HEK293 (cell line): ENCODE measurements around the gene HOXC10.

Experiments used
- CTCF ChIA-PET: fragments of 350-600 bp; formaldehyde crosslinking; extraction: SDS; loops from one replicate; lab custom pipeline; 2021; ENCODE audit warnings: antibody characterized with exemption; lab: Yijun Ruan, JAX
- POLR2A ChIA-PET: fragments of 300-600 bp; formaldehyde crosslinking; extraction: SDS; loops from one replicate; lab custom pipeline; 2020; ENCODE audit warnings: antibody characterized with exemption, inconsistent platforms; lab: Yijun Ruan, JAX
- H3K27ac ChIP-seq: fragments of 200-500 bp; sonication (Bioruptor generic); 2 replicates; pipeline ENCODE4 v1.5.1; 2014; ENCODE audit warnings: low read depth, low read length, control low read depth, inconsistent platforms; ENCODE audit errors: extremely low read depth
- H3K36me3 ChIP-seq, 2 experiments: fragments of 200-500 bp in 1 of 2; sonication (Bioruptor generic) in 1 of 2; 1 replicate in 1 of 2; 2 replicates in 1 of 2; pipeline ENCODE4 v1.5.1; 2014 to 2017; ENCODE audit warnings: inconsistent platforms in 2 of 2, low read length in 2 of 2; ENCODE audit not compliant: control insufficient read depth in 2 of 2, insufficient read depth in 1 of 2
- H3K4me1 ChIP-seq: fragments of 200-500 bp; sonication (Bioruptor generic); 2 replicates; pipeline ENCODE4 v1.5.1; 2014; ENCODE audit warnings: mild to moderate bottlenecking, low read length, inconsistent platforms; ENCODE audit not compliant: control insufficient read depth, insufficient read depth
- H3K4me3 ChIP-seq: 2 replicates; pipeline ENCODE4 v1.5.1; 2011; ENCODE audit warnings: low read depth, mild to moderate bottlenecking, control low read depth, low read length, moderate library complexity
- H3K9me3 ChIP-seq: fragments of 200-500 bp; sonication (Bioruptor generic); 2 replicates; pipeline ENCODE4 v1.5.1; 2014; ENCODE audit warnings: low read depth, low read length, inconsistent platforms; ENCODE audit not compliant: control insufficient read depth, insufficient read depth
- GLIS2 ChIP-seq: fragments of 450-650 bp; formaldehyde crosslinking; IDR thresholded peaks from 2 replicates; pipeline ENCODE4 v1.5.1; 2016; ENCODE audit warnings: missing biosample characterization, missing genetic modification characterization
- SP7 ChIP-seq: fragments of 450-650 bp; formaldehyde crosslinking; IDR thresholded peaks from 2 replicates; pipeline ENCODE4 v1.5.1; 2016; ENCODE audit warnings: missing biosample characterization, missing genetic modification characterization
- ZBTB11 ChIP-seq: fragments of 450-650 bp; formaldehyde crosslinking; conservative IDR thresholded peaks from 2 replicates; pipeline ENCODE4 v1.5.1; 2016; ENCODE audit warnings: low read depth, missing biosample characterization, missing genetic modification characterization
- ZEB2 ChIP-seq: fragments of 450-650 bp; formaldehyde crosslinking; IDR thresholded peaks from 2 replicates; pipeline ENCODE4 v1.5.1; 2016; ENCODE audit warnings: missing biosample characterization, missing genetic modification characterization
- ZNF10 ChIP-seq: fragments of 450-650 bp; formaldehyde crosslinking; IDR thresholded peaks from 2 replicates; pipeline ENCODE4 v1.5.1; 2017; ENCODE audit warnings: missing biosample characterization, missing genetic modification characterization
- ZNF146 ChIP-seq: fragments of 450-650 bp; formaldehyde crosslinking; IDR thresholded peaks from 2 replicates; pipeline ENCODE4 v1.5.1; 2016; ENCODE audit warnings: missing biosample characterization, missing genetic modification characterization
- ZNF2 ChIP-seq: fragments of 450-650 bp; formaldehyde crosslinking; IDR thresholded peaks from 2 replicates; pipeline ENCODE4 v1.5.1; 2016; ENCODE audit warnings: missing biosample characterization, missing genetic modification characterization
- ZNF211 ChIP-seq: fragments of 450-650 bp; formaldehyde crosslinking; IDR thresholded peaks from 2 replicates; pipeline ENCODE4 v1.5.1; 2016; ENCODE audit warnings: low read depth, missing biosample characterization, missing genetic modification characterization
- ZNF214 ChIP-seq: fragments of 450-650 bp; formaldehyde crosslinking; IDR thresholded peaks from 2 replicates; pipeline ENCODE4 v1.5.1; 2017; ENCODE audit warnings: missing biosample characterization, mild to moderate bottlenecking, missing genetic modification characterization, borderline replicate concordance
- ZNF423 ChIP-seq: fragments of 450-650 bp; formaldehyde crosslinking; IDR thresholded peaks from 2 replicates; pipeline ENCODE4 v1.5.1; 2016; ENCODE audit warnings: missing biosample characterization, missing genetic modification characterization
- ZNF433 ChIP-seq: fragments of 450-650 bp; formaldehyde crosslinking; IDR thresholded peaks from 2 replicates; pipeline ENCODE4 v1.5.1; 2016; ENCODE audit warnings: missing biosample characterization, missing genetic modification characterization, low read depth
- ZNF529 ChIP-seq: fragments of 450-650 bp; formaldehyde crosslinking; IDR thresholded peaks from 2 replicates; pipeline ENCODE4 v1.5.1; 2017; ENCODE audit warnings: missing genetic modification characterization, missing biosample characterization; ENCODE audit not compliant: insufficient replicate concordance
- ZNF600 ChIP-seq: fragments of 450-650 bp; formaldehyde crosslinking; IDR thresholded peaks from 2 replicates; pipeline ENCODE4 v1.5.1; 2016; ENCODE audit warnings: missing biosample characterization, missing genetic modification characterization
- ZNF660 ChIP-seq: fragments of 450-650 bp; IDR thresholded peaks from 2 replicates; pipeline ENCODE4 v1.5.1; 2018; ENCODE audit warnings: missing biosample characterization, mild to moderate bottlenecking, missing genetic modification characterization
- ZNF785 ChIP-seq: fragments of 450-650 bp; formaldehyde crosslinking; IDR thresholded peaks from 2 replicates; pipeline ENCODE4 v1.5.1; 2016; ENCODE audit warnings: missing biosample characterization, missing genetic modification characterization
- ZXDB ChIP-seq: fragments of 450-650 bp; formaldehyde crosslinking; IDR thresholded peaks from 2 replicates; pipeline ENCODE4 v1.5.1; 2016; ENCODE audit warnings: missing biosample characterization, missing genetic modification characterization
- TF ChIP-seq, protein P1 (sequence below): fragments of 450-650 bp; formaldehyde crosslinking; IDR thresholded peaks from 2 replicates; pipeline ENCODE4 v1.5.1; 2016; ENCODE audit warnings: missing biosample characterization, missing genetic modification characterization
- TF ChIP-seq, protein P2 (sequence below): fragments of 450-650 bp; formaldehyde crosslinking; IDR thresholded peaks from 2 replicates; pipeline ENCODE4 v1.5.1; 2017; ENCODE audit warnings: missing biosample characterization, missing genetic modification characterization

HOXC10 gene

DNA sequence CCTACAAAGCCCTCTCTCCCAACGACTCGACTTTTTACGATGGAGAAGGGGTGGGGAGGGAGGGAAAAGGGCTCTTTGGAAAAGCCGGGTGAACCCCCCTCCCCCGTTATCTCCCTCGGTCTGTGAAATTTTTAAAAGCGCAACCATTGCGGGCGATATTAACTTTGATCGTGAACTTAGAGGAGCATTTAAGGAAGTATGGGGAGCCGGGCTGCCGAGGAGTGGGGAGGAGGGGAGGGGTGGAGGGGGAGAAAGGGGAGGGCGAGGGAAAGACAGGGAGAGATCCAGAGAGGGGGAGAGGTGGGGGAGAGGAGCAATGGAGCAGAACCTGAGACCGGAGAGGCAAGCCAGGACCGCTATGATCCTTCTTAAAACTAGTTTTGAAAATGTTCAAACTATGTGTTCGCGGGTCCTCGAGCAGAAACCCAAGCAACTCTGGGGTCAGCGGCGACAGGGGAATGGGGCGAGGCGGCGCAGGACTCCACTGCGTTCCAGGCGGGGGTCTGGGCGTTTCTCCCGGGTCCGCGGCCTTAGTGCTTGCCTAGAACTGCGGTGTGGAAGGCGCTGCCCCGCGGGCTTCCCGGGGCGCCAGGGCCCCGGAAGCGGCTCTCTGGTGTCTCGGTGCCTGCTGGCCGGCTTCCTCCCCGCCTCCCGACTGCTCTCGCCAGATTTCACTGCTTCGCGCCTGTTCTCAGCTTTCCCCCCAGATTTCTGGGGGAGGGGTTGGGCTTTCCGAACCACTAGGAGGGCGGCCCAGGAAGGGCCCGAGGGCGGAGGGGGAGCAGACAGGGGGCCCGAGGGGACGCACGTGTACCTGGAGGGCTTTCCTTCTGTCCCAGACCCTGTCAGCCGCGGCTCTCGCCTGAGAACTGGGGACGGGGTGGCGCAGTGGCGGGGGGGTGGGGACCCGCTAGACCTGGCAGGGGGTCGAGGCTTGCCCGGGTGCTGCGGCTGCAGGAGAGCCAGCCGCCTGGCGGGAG, 10.6 kb upstream of the HOXC10 start, which contains the start of gene HOTAIR (continued):
- TF ChIP-seq ZXDB (tag by site-specific recombination) = peak; percentile 72
- no peak for TF ChIP-seq ZNF433 (tag by site-specific recombination)
- TF ChIP-seq ZEB2 (tag by site-specific recombination) = 0 out of 2 replicates have a peak, but pooled peaks have one; percentile 58
- no peak for TF ChIP-seq ZNF529
- TF ChIP-seq, protein P1, sequence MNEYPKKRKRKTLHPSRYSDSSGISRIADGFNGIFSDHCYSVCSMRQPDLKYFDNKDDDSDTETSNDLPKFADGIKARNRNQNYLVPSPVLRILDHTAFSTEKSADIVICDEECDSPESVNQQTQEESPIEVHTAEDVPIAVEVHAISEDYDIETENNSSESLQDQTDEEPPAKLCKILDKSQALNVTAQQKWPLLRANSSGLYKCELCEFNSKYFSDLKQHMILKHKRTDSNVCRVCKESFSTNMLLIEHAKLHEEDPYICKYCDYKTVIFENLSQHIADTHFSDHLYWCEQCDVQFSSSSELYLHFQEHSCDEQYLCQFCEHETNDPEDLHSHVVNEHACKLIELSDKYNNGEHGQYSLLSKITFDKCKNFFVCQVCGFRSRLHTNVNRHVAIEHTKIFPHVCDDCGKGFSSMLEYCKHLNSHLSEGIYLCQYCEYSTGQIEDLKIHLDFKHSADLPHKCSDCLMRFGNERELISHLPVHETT (tag by site-specific recombination) = 0 out of 2 replicates have a peak, but pooled peaks have one; percentile 41
- peak; percentile 15; the same call in 1 of the 2 replicates for TF ChIP-seq ZNF660 (tag by site-specific recombination)
- no peak for TF ChIP-seq ZNF211 (tag by site-specific recombination)

- Histone ChIP-seq H3K9me3 (no peaks in the 10 kb centered on the region), H3K4me1 (peaks cover 60% of the 10 kb centered on the region), H3K4me3 (no peak overlapping the region), H3K27ac (no peak overlapping the region; the same call in 1 of the 2 replicates), H3K36me3 (no peaks in the 10 kb centered on the region)
- 0 out of 2 replicates have a peak, but pooled peaks have one; percentile 3 for TF ChIP-seq GLIS2 (tag by site-specific recombination)
- no peak for TF ChIP-seq ZNF785 (tag by site-specific recombination)
- ChIA-PET POLR2A (no interaction called here), CTCF (interaction anchor here (0.7 kb wide), 2 partner anchors 209 to 231 kb away, joined by 4 to 6 read pairs; no protein-coding TSS in a partner anchor)
Measured at GRCh38 chr12:53975064-53975471, 9.9 kb upstream of the HOXC10 start.

DNA sequence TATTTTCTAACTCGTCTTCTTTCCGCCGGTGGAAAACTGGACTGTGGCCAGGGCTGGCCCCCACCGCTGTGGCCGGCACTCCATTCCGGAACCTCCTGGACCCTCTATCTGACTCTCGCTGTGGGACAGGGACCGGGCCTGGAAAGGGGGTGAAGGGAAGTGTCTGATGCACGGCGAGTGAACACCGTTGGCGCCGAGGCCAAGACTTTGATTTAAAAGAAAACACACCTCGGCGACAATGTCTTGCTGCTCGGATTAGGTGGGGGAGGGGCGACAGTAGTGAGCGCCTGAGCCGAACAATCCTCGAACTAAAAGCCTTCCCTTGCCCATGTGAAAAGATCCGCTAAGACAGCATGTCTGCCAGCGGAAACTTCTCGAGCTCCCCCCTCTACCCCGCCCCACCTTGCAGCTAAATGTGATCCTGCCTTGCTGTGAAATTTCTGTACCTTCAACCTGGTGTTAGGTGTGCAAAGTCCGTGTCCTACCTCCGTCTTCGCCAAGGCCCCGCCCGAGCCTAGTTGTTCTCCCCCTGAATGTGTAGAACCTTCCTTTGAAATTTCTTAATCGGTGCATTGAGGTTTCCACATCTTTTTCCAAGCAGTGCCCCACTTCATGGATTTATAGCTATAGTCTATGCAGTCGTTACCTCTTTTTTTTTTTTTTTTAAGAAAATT, 9.3 kb upstream of the HOXC10 start:
- Histone ChIP-seq H3K36me3 (no peaks in the 10 kb centered on the region), H3K4me1 (peaks cover 60% of the 10 kb centered on the region), H3K27ac (no peak overlapping the region; the same call in 1 of the 2 replicates), H3K9me3 (no peaks in the 10 kb centered on the region), H3K4me3 (no peak overlapping the region)
- TF ChIP-seq ZNF214 (tag by site-specific recombination) (no peak), ZNF600 (tag by site-specific recombination) (peak; percentile 67), ZNF146 (tag by site-specific recombination) (no peak), ZNF10 (tag by site-specific recombination) (no peak), ZNF423 (0 out of 2 replicates have a peak, but pooled peaks have one; percentile 10), SP7 (tag by site-specific recombination) (0 out of 2 replicates have a peak, but pooled peaks have one; percentile 8), ZBTB11 (tag by site-specific recombination) (0 out of 2 replicates have a peak, but pooled peaks have one; percentile 4), ZNF2 (tag by site-specific recombination) (0 out of 2 replicates have a peak, but pooled peaks have one; percentile 24)
- TF ChIP-seq, protein P2, sequence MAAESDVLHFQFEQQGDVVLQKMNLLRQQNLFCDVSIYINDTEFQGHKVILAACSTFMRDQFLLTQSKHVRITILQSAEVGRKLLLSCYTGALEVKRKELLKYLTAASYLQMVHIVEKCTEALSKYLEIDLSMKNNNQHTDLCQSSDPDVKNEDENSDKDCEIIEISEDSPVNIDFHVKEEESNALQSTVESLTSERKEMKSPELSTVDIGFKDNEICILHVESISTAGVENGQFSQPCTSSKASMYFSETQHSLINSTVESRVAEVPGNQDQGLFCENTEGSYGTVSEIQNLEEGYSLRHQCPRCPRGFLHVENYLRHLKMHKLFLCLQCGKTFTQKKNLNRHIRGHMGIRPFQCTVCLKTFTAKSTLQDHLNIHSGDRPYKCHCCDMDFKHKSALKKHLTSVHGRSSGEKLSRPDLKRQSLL (tag by site-specific recombination) = peak; percentile 57; the same call in 1 of the 2 replicates
- ChIA-PET CTCF (interaction anchor here (0.6 to 0.8 kb wide), 2 partner anchors 232 to 272 kb away, joined by 3 to 5 read pairs; no protein-coding TSS in a partner anchor), POLR2A (interaction anchor here (0.6 kb wide), 1 partner anchor 20 kb away, joined by 4 read pairs; no protein-coding TSS in a partner anchor)
